UCSD-AML1 (cell line): Measurements from ENCODE around the gene FAM76A.
"Not testable (repeated sequence)": the region's sequence is repeated elsewhere in the genome, so short reads cannot be mapped to it uniquely, and the experiment has no call there.

Experiments
- DNase-seq: peaks from one replicate; lab custom pipeline; 2025; ENCODE audit not compliant: unreplicated experiment; lab: John Stamatoyannopoulos, UW

The FAM76A gene

DNA sequence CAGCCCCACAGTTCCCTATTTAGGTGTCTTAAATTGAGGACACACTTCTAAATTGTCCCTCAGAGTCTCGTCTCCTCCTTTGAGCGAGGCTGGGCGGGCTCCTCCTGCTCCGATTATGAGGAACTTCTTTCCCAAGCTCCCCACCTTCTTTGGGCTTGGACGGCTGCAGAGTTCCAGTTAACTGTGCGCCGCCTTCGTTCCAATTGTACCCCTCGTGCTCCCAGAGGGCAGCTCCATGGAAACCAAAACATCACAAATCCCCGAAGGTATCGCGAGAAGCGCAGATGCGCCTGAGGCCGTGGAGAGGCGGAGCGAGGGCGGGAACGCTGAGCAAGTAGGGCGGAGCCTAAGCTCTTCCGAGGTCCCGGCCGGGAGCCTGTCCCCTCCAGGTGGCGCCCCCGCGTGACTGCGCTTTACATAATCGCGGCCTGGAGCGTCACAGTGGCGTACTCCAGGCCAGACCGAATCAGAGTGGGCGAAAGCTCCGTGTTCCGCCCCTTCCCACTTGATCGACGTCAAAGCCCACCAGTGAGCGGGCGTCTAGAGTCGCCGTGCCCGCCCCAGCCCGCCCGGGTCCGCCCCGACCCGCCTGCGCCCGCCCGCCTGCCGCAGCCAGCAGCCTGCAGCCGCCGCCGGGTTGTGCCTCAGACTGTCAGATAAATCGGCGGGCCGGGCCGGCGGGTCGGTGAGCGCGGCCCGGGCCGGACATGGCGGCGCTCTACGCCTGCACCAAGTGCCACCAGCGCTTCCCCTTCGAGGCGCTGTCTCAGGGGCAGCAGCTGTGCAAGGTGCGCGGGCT lies at the start of gene FAM76A:
FAM76A (plus strand) TSS at position 588 of the 799 bp plus-strand sequence; CDS start at position 708, 120 bp downstream.
- DNase-seq, result peak; percentile 100

DNA sequence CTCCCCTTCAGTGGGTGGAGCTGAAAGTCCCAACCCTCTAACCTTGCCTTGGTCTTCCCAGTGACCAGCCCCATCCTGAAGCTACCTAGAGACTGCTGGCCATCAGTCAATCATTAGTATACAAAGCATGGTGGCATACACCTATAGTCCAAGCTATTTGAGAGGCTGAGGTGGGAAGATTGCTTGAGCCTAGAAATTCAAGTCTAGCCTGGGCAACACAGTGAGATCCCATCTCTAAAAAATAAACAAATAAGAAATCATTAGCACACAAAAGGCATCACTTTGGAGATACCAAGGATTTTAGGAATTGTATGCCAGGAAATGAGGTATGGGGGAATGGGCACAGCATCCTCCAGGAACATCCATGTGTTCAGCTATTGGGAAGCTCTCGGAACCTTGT lies 49.4 kb upstream of the FAM76A start:
- DNase-seq, result no peak

DNA sequence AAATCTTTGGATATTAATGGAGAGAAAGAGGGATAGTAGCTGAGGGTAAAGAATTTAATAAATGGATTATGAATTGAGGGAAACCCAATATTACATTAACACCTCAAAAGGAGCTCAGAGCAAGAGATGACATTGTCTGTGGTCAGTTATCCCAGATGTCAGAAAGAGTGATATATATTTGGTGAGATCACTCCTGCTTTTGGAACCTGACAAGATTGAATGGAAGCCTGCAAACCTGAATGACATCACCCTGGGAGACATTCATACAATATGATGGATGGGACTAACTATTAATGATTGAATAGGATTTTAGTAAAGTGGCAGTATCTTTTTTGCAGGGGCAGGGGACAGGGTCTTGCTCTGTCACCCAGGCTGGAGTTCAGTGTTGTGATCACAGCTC lies 47.0 kb upstream of the FAM76A start:
- no peak for DNase-seq

DNA sequence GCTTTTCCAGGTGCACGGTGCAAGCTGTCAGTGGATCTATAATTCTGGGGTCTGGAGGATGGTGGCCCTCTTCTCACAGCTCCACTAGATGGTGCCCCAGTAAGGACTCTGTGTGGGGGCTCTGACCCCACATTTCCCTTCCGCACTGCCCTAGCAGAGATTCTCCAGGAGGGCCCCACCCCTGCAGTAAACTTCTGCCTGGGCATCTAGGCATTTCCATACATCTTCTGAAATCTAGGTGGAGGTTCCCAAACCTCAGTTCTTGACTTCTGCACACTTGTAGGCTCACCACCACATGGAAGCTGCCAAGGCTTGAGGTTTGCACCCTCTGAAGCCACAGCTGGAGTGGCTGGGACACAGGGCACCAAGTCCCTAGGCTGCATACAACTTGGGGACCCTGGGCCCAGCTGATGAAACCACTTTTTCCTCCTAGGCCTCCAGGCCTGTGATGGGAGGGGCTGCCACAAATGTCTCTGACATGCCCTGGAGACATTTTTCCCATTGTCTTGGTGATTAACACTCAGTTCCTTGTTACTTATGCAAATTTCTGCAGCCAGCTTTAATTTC lies 45.5 kb upstream of the FAM76A start:
- not testable (repeated sequence) for DNase-seq

DNA sequence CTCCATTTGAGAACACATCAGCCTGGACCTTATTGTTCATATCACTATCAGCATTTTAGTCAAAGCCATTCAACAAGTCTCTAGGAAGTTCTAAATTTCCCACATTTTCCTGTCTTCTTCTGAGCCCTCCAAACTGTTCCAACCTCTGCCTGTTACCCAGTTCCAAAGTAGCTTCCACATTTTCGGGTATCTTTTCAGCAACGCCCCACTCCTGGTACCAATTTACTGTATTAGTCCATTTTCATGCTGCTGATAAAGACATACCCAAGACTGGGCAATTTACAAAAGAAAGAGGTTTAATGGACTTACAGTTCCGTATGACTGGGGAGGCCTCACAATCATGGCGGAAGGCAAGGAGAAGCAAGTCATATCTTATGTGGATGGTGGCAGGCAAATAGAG lies 44.2 kb upstream of the FAM76A start:
- DNase-seq, result not testable (repeated sequence)

DNA sequence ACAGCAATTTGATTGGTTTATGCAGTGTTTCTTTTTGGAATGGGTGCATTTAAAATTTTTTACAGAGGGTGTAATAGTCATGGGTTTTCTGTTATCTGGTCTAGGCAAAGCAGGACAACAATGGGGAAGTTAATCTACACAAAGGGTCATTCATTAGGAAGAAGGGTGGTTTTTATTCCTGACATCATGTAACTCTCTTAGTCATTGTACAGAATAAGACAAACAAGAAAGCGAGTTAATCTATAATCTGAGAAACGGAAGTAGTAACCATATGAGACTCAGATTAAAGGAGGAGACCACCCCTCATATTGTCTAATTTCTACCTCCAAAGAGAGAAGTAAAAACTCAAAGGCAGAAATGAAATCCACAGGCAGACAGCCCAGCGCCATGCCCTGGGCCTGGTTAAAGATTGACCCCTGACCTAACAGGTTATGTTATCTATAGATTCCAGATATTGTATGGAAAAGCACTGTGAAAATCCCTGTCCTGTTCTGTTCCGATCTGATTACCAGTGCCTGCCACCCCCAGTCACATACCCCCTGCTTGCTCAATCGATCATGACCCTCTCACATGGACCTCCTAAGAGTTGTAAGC lies 43.3 kb upstream of the FAM76A start:
- no peak for DNase-seq

DNA sequence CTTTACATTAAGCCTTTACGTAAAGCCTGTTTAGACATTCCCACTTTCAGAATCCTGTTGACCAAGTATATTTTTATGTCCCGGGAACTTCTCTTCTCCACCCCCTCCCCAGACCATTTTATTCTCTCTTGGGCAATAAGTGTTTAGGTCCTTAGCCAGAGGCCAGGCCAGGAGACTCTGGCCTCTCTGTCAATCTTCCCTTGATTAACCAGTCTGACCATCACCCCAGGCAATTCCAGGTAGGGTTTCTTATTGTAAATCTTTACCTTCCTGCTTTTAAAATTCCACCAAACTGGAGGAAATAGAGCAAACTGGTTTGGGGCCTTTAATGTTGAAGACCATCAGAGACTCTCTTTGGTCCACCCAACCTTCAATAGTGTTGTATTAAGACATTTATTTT lies 41.6 kb upstream of the FAM76A start:
- no peak for DNase-seq

DNA sequence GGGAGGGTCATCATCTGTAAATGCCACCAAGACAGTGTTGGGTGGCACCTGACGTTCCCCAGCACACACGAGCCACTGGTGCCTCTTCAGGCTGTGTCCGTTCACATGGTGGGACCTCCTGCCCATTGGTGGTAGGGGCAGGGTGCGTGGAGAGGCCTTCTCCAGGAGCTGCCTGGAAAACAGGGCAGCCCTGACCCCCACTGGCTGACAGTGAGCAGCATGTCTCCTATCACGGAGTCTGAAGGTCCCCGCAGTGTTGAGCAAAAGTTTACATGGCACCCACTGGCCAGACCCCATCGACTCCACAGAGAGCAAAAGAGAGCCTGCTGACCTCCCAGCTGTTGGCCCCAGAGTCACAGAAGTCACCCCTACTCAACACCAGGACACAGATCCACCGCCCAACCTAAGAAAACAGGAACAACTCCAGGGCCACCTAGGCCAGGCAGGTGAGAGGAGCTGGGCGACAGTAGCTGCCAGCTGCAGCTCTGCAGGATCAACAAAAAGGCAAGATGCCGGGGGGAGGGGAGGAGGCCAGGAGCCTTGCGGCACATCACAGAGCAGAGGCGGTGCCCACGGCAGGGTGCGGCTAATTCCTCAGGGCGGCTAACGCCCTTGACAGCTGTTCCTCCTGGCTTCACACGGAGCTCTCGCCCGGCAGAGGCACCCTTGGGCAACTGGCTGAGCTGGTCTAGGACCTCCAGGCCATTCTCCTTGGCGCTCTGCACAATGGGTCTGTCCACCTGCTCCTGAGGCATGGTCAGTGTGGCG lies 39.4 kb upstream of the FAM76A start:
- no peak for DNase-seq

DNA sequence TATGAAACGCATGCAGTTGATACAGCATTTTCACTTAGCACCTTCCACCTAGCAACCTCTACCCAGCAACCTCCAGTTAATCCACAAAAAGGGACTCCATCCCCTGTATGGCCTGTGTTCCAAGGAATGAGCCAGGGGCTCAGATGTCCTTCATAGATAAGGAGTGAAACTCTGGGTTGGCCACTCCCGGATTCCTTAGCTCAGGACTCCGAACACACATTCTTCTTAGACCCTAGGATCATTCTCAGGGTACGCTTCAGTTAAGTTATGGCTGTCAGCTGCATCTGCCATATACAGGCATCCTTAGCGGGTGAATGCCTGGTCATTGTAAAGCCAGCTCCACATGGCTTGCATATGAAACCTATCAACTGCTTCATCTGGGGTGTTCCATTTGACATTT lies 37.9 kb upstream of the FAM76A start:
- DNase-seq, result no peak

DNA sequence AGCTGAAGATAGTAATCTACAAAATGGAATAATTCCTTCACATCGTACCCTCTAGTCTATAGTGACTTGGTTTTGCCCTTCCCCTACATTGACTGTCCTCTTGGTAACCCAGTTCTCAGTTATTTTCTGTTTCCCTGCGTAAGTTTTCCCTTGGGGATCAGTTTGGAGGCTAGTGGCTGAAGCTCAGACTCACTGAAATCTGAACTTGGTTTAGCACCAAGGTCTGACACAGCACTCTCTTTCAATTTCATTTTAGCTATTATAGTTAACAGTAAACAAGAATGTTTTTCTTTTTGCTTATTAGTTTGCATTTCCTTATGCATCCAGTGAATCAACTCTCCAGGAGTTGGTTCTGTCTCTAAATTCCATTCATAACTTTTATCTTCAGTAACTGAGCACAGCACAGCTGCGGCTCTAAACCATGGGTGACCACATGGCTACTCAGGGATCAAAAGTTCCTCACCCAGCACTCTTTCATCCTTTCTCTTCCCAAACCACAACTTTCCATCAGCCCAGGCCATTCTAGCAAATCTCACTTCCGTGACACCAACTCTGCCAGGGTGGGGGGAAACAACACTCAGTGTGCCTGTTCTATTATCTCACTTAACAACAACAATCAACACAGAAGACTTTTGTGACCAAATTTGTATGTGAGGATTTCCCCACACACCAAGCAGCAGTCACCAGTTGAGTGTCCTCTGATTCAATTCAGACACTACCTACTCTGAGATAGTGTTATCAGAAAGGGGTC lies 36.2 kb upstream of the FAM76A start:
- no peak for DNase-seq

DNA sequence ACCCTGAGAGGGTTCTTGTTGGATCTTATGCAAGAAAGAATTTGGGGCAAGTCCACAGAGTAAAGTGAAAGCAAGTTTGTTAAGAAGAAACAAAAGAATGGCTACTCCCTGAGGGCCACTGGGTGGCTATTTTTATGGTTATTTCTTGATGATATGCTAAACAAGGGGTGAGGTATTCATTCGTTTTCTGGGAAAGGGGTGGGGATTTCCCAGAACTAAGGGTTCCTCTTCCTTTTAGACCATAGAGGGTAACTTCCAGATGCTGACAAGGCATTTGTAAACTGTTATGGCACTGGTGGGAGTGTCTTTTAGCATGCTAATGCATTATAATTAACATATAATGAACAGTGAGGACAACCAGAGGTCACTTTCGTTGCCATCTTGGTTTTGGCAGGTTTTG lies 35.6 kb upstream of the FAM76A start:
- no peak for DNase-seq

DNA sequence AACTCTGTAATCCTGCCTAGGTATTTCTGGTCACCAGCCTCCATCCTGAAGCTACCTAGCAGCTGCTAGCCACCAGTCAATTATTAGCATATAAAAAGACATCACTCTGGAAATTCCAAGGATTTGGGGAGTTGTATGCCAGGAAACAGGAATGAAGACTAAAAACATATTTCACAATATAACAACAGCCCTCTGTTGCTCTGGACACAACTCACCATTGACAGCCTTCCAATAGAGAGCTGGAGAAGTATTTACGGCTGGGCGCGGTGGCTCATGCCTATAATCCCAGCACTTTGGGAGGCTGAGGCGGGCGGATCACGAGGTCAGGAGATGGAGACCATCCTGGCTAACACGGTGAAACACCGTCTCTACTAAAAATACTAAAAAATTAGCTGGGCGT lies 28.9 kb upstream of the FAM76A start:
- not testable (repeated sequence) for DNase-seq

DNA sequence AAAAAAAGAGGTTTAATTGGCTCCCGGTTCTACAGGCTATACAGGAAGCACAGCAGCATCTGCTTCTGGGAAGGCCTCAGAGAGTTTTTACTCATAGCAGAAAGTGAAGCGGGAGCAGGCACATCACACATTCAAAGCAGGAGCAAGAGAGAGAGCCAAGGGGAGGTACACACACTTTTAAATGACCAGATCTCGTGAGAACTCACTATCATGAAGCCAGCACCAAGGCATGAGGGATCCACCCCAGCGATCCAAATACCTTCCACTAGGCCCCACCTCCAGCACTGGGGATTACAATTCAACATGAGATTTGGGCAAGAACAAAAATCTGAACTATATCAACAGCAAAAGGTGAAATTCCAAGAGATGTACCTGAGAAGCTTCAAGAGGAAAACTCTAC lies 20.8 kb upstream of the FAM76A start:
- no peak for DNase-seq

DNA sequence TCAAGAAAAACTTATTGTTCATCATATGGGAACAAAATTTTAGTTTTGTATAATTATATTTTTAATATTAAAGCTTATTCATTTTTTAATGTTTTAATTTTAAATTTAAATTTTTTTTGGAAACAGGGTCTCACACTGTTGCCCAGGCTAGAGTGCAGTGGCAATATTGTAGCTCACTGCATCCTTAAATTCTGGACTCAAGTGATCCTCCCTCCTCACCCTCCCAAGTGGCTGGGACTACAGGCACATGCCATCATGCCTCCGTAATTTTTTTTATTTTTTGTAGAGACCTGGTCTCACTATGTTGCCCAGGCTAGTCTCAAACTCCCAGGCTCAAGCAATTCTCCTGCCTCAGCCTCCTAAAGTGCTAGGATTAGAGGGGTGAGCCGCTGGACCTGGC lies 20.2 kb upstream of the FAM76A start:
- DNase-seq, result no peak

DNA sequence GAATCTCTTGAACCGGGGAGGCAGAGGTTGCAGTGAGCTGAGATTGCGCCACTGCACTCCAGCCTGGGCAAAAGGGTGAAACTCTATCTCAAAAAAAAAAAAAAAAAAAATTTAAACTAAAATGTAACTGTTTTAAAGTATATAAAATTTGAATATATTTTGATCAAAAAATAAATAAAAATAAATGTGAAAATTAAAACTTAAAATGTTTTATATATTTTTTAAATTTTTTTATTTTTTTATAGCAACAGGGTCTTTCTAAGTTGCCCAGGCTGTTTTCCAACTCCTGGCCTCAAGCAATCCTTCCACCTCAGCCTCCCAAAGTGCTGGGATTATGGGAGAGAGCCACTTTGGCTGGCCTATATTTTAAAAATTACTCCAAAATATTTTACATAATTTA lies 15.2 kb upstream of the FAM76A start:
- no peak for DNase-seq

DNA sequence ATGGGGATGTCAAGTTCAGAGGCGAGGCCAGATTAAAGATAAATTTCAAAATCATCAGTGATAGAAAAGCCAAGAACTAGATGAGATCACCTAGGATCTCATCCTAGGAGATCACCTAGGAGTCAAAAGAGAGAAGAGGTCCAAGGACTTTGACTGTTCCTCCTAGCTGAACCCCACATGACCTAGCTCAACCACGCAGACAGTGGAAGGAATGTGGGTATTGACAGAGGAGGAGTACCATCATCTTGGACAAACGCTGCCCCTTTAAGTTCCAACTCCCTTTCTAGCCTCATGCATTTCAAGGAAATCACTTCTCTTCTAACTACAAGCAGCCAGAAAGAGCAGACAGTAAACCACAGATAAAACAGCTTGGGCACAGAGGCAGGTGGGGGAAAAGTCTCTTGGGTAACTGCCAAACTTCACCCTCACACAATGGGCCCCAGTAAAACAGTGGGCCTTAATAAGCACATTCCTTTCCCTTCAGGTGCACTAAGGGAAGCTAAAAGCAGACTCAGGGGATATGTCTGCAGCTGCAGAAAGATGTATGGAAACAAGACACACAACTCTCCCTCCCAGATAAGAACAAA lies 12.5 kb upstream of the FAM76A start:
- no peak for DNase-seq

DNA sequence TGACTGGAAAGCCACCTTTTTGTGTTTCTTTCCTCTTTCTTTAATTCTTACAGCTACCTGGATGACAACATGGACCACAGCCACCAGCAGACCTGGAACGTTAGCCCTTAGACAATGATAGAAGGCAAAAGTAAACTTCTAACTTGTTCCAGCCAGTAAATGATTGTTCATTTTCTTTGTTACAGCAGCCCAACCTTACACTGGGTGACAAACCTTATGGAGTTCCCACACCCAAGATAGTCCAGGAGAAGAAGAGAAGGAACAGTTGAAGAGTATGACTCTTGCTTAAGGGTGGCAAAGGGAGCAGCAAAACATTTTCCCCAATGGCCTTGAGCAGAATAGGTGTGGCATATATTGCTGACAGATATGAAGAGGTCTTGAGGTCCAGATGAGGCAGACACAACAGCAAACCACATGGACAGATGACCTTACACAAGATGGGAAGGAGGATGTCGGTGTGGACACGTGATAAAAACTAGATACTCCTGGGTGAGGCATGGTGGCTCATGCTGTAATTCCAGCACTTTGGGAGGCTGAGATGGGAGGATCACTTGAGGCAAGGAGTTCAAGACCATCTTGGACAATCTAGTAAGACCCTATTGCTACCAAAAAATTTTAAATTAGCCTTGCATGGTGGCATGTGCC lies 11.8 kb upstream of the FAM76A start:
- DNase-seq, result no peak

DNA sequence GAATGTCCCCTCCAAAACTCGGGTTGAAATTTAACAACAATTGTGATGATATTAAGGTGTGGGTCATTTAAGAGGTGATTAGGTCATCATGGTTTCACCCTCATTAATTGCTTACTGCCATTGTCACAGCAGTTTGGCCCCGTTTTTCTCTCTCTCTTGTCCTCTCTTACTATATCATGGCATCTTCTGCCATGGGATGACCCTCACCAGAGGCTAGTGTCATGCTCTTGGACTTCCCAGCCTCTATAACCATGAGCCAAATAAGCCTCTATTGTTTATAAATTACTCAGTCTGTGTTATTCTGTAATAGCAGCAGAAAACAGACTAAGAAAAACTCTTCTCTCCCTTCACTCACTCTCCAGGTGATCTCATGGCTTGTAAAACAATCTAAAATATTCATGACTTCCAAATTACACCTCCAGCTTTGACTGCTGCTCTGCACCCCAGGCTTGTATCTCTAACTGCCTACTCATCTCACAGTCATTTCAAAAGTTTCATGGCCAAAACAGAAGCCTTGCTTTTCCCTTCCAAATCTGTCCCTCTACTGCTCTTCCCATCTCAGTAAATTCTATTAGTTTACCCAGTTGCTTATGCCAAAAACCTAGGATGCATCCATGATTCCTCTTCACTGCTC lies 9.4 kb upstream of the FAM76A start:
- DNase-seq, result no peak
